Lung (tissue), 12 donors: ENCODE data around the gene CCDC71. TPM values are rescaled to one million over a fixed set of nuclear protein-coding genes. Genes with fewer than 3 reads are reported as not detected.
A peak's percentile ranks its signal among the peaks of the same experiment; 100 is the strongest.

Experiments
- ATAC-seq: fragments of 200-7000 bp; cut with Tn5 transposase; one replicate; pipeline ENCODE4 v1.9.1; 2020; ENCODE audit warnings: moderate number of reproducible peaks; ENCODE audit not compliant: insufficient read depth, low FRiP score
- DNase-seq, 3 donors: peaks; one replicate each; pipeline ENCODE4 v3.0.0-alpha.2; 2013 to 2017
- H3K27ac ChIP-seq, 2 donors: one replicate each; pipeline ENCODE4 v1.5.1; 2013; ENCODE audit warnings: mild to moderate bottlenecking in 2 of 2, moderate library complexity in 2 of 2, control low read depth in 1 of 2, inconsistent platforms in 1 of 2, low read depth in 1 of 2, low read length in 1 of 2
- H3K27me3 ChIP-seq, 3 donors: one replicate each; pipeline ENCODE4 v1.5.1; 2013; ENCODE audit warnings: low read length in 2 of 3; ENCODE audit not compliant: control insufficient read depth in 3 of 3, insufficient read depth in 3 of 3
- H3K36me3 ChIP-seq, 4 donors: one replicate each; pipeline ENCODE4 v1.5.1; 2013; ENCODE audit warnings: low read length in 4 of 4, mild to moderate bottlenecking in 1 of 4, moderate library complexity in 1 of 4; ENCODE audit not compliant: control insufficient read depth in 4 of 4, insufficient read depth in 4 of 4
- H3K4me1 ChIP-seq, 5 donors: one replicate each; pipeline ENCODE4 v1.5.1; 2013; ENCODE audit warnings: low read length in 5 of 5, mild to moderate bottlenecking in 2 of 5, moderate library complexity in 1 of 5; ENCODE audit not compliant: control insufficient read depth in 5 of 5, insufficient read depth in 5 of 5
- H3K4me3 ChIP-seq: one replicate; pipeline ENCODE4 v1.5.1; 2013; ENCODE audit warnings: mild to moderate bottlenecking, control low read depth, moderate library complexity
- H3K9ac ChIP-seq, 2 donors: one replicate each; pipeline ENCODE4 v1.5.1; 2013; ENCODE audit warnings: low read length in 2 of 2, control low read depth in 1 of 2; ENCODE audit not compliant: insufficient read depth in 1 of 2
- H3K9me3 ChIP-seq, 4 donors: one replicate each; pipeline ENCODE4 v1.5.1; 2013; ENCODE audit warnings: low read length in 3 of 4, mild to moderate bottlenecking in 1 of 4, moderate library complexity in 1 of 4; ENCODE audit not compliant: control insufficient read depth in 4 of 4, insufficient read depth in 3 of 4
- CTCF ChIP-seq: IDR thresholded peaks from 2 replicates; pipeline ENCODE4 v1.5.1; 2012; ENCODE audit warnings: mild to moderate bottlenecking; ENCODE audit errors: control extremely low read depth, extremely low read depth
- WGBS, 2 donors: extraction: QIAGEN DNeasy Blood & Tissue Kit; methylation state at CpG; one replicate each; pipeline ENCODE4 v1.1.7; 2013; 5-methylcytosine and 5-hydroxymethylcytosine counted together
- polyA plus RNA-seq, 2 donors: library from polyadenylated mRNA; stranded (reverse); fragments of 200-250 nt; gene quantifications; one replicate each; pipeline ENCODE4 v1.2.1, GENCODE V29; 2013
- total RNA-seq, 2 donors: library from RNA; depleted of rRNA in 1 of 2; stranded (reverse); fragments of >200 nt in 1 of 2; gene quantifications; one replicate each; pipeline ENCODE4 v1.2.1, GENCODE V29; 2014 to 2021
- donor health status: control.
- donor health status: control.
- donor health status: Bipolar disorder and iron deficiency.
- donor health status: healthy.
- donor health status: DM: yes; HTN: yes; CAD: no.

CCDC71 gene
- total and polyA plus RNA-seq, 4 donors: 13.9 to 29.3 (median 20.1) TPM

- H3K27me3 ChIP-seq: no peaks in the 10 kb centered on the region
- ATAC-seq (no peak), DNase-seq (no peak)
- H3K27ac ChIP-seq: peak overlapping the region; percentile 82 to 94
- H3K4me3 ChIP-seq: peak overlapping the region; percentile 80
- H3K9ac ChIP-seq: peak overlapping the region in 1 of 2 donors; percentile 51
- peaks cover 0 to 27% (median 18%) of the 10 kb centered on the region in 4 donors for H3K36me3 ChIP-seq
- no peaks in the 10 kb centered on the region for H3K9me3 ChIP-seq
- peaks cover 7 to 40% (median 22%) of the 10 kb centered on the region in 5 donors for H3K4me1 ChIP-seq
- no peak for TF ChIP-seq CTCF
- 57 to 73% methylated on average over 7 of the region's 7 CpGs for WGBS, 2 donors
Measured at GRCh38 chr3:49172551-49173041, 6.5 kb upstream of the CCDC71 start.

- peaks cover 0 to 22% (median 18%) of the 10 kb centered on the region in 4 donors for H3K36me3 ChIP-seq
- H3K27me3 ChIP-seq: no peaks in the 10 kb centered on the region
- 20 to 36% methylated on average over 7 of the region's 7 CpGs for WGBS, 2 donors
- H3K4me1 ChIP-seq: peaks cover 7 to 40% (median 22%) of the 10 kb centered on the region in 5 donors
- TF ChIP-seq CTCF: no peak
- H3K9me3 ChIP-seq: no peaks in the 10 kb centered on the region
- peak overlapping the region; percentile 80 for H3K4me3 ChIP-seq
- DNase-seq (no peak), ATAC-seq (no peak)
- peak overlapping the region; percentile 51 to 72 for H3K9ac ChIP-seq
- H3K27ac ChIP-seq: peak overlapping the region; percentile 82 to 94
Measured at GRCh38 chr3:49171775-49172500, 5.8 kb upstream of the CCDC71 start.

- Histone ChIP-seq H3K27me3 (no peaks in the 10 kb centered on the region), H3K9ac (peak within 1 kb of the TSS; percentile 68 to 72), H3K36me3 (peaks cover 0 to 16% (median 15%) of the 10 kb centered on the region in 4 donors), H3K4me3 (peak within 1 kb of the TSS; percentile 80), H3K27ac (peak within 1 kb of the TSS; percentile 82 to 94), H3K9me3 (no peaks in the 10 kb centered on the region), H3K4me1 (peaks cover 7 to 43% (median 28%) of the 10 kb centered on the region in 5 donors)
- ATAC-seq (peak; percentile 90), DNase-seq (peak; percentile 93 to 95 (median 94))
- peak; percentile 75 for TF ChIP-seq CTCF
- WGBS, 2 donors: 0 to 1% methylated on average over 52 to 57 of the region's 57 CpGs
Measured at GRCh38 chr3:49171119-49171774, 5.1 kb upstream of the CCDC71 start, which contains the start of gene KLHDC8B. Gene KLHDC8B, plus strand, starts transcription at chr3:49171598. Its CDS starts 1,172 bp downstream, at chr3:49172770.
